ENCODE results near the gene DNAH2. TPM values are rescaled to one million over a fixed set of nuclear protein-coding genes. Genes with fewer than 3 reads are reported as not detected.
A peak's percentile ranks its signal among the peaks of the same experiment; 100 is the strongest.

The DNAH2 gene
- total and polyA plus RNA-seq, 2 of the 4 experiments (the other 2 are of a cell fraction) = under 0.01 to 0.02 TPM

DNA sequence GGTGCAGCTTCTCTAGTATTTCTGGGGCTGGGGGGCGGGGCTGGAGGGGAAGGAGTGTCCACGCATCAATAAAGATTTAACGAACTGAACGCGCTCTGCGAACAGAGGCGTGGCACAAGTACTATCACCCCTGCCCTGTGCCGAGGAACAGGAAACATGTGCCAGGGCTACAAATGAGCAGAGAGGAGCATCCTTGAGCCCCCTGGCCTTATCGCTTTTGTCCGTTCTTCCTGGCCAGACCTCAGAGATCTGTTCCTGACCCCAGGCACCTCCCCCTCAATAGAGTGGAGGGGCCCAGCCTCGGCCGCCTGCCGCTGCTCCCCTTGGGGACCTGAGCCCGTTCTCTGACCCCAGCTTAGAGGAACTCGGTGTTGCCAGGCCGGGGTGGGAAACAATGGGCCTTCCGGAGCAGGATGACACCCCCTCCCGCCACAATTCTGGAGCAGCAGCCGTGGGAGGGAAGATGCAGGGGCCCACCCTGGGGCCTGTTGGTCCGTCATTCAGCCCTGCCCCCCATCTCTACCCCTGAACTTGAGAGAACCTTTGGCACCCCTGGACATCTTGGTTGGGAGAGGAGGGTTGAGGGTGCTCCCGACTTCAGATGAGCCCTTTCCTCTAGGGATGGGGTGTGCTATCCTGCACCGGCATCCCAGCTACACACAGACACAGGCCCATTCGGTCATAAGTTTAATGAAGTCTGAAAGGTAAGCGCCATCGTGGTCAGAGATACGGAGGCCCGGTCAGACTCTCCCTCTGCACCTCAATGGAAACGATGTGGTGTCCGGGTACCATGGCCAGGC, 138.7 kb downstream of the DNAH2 start:
- peak overlapping the region; percentile 60 to 83; a peak in 2 of 4 replicates for H4K8ac ChIP-seq (ENCODE audit: low read depth in 2 of 2, low read length in 2 of 2)
- H3K23ac ChIP-seq (ENCODE audit: low read depth, low read length) = peak overlapping the region; percentile 80
- peak overlapping the region; percentile 73 for H2AFZ ChIP-seq (replicated peaks; ENCODE audit: low read length, poor library complexity)
- in situ Hi-C loops (cut with MboI; ENCODE audit: low sequenced_read_pairs) (no loop called here), intact Hi-C loops (cut with micrococcal nuclease) (loop anchor here (2.0 kb wide), 1 partner anchor 13 kb away; no protein-coding TSS in a partner anchor), dilution Hi-C loops (cut with HindIII; ENCODE audit: low sequenced_read_pairs, unreplicated experiment) (no loop called here)
- H2AK5ac ChIP-seq (ENCODE audit: low read depth, low read length) = peak overlapping the region; percentile 27; the same call in 1 of the 2 replicates
- no peak overlapping the region for H3K18ac ChIP-seq (ENCODE audit: low read depth, low read length)
- peak overlapping the region; percentile 53 for H3K9ac ChIP-seq (ENCODE audit: low read depth, low read length)
- H3K4me3 ChIP-seq (ENCODE audit: insufficient read depth, low read depth, low read length) = peak overlapping the region; percentile 59
- peak overlapping the region; percentile 53 for H3K14ac ChIP-seq (replicated peaks; ENCODE audit: low read depth, low read length)
- WGBS, 2 experiments (ENCODE audit: extremely low coverage in 2 of 2, insufficient read length in 1 of 2) = 18% methylated on average over 14 of the region's 29 CpGs; no CpG with 5 or more reads in 1 of the 2 experiments
- DNase-seq (no peak), ATAC-seq (ENCODE audit: low read depth) (no peak)
- peaks cover 27% of the 10 kb centered on the region for H3K36me3 ChIP-seq (ENCODE audit: control insufficient read depth, insufficient read depth, low read length)
- peak overlapping the region; percentile 76 for H3K4me2 ChIP-seq (ENCODE audit: low read depth, low read length)
- peak overlapping the region; percentile 48 for H3K56ac ChIP-seq (ENCODE audit: extremely low read depth, insufficient read depth, low read length)
- no peak overlapping the region for H2BK20ac ChIP-seq (ENCODE audit: low read depth, low read length)
- CTCF ChIA-PET = interaction anchor here (0.9 to 1.0 kb wide), 2 partner anchors 19 to 133 kb away, joined by 5 to 10 read pairs; no protein-coding TSS in a partner anchor
- H3K27me3 ChIP-seq (ENCODE audit: control insufficient read depth, insufficient read depth, low read length) = no peaks in the 10 kb centered on the region
- TF ChIP-seq ELK1 (IDR thresholded peaks at IDR 0.05; ENCODE audit: borderline replicate concordance, low read depth, low read length) = no peak
- TF ChIP-seq MAFK (IDR thresholded peaks at IDR 0.05; ENCODE audit: low read depth, low read length) = no peak
- TF ChIP-seq CHD1 (IDR thresholded peaks at IDR 0.05; ENCODE audit: low read depth, low read length) = no peak
- TF ChIP-seq MAZ (IDR thresholded peaks at IDR 0.05; ENCODE audit: borderline replicate concordance, low read depth, low read length) = 0 out of 2 replicates have a peak, but pooled peaks have one; percentile 11
- no peak for TF ChIP-seq CTCF (conservative IDR thresholded peaks at IDR 0.05; ENCODE audit: low read depth, low read length)
- H4K91ac ChIP-seq (ENCODE audit: insufficient read depth, low read depth, low read length) = peak overlapping the region; percentile 26
- peak overlapping the region; percentile 75 for H3K27ac ChIP-seq (ENCODE audit: insufficient read depth, low read length)
- POLR2A ChIA-PET (ENCODE audit: unreplicated experiment) = interaction anchor here (1.1 kb wide), 1 partner anchor 19 kb away, joined by 4 read pairs; no protein-coding TSS in a partner anchor
- H4K5ac ChIP-seq (ENCODE audit: low read depth, low read length) = no peak overlapping the region
- peak overlapping the region; percentile 45 for H2AK9ac ChIP-seq (replicated peaks; ENCODE audit: low read depth, low read length, poor library complexity)
- H2BK120ac ChIP-seq (ENCODE audit: low read depth, low read length) = no peak overlapping the region
- H2BK15ac ChIP-seq (ENCODE audit: low read depth, low read length) = no peak overlapping the region
- H3K79me1 ChIP-seq (ENCODE audit: low read depth in 1 of 2, low read length in 2 of 2) = peaks cover 23 to 50% of the 10 kb centered on the region in 2 experiments
- H2BK5ac ChIP-seq (ENCODE audit: low read depth, low read length, poor library complexity, severe bottlenecking) = peak overlapping the region; percentile 62
- no peaks in the 10 kb centered on the region for H3K9me3 ChIP-seq (ENCODE audit: control insufficient read depth, insufficient read depth, low read length)
- no peaks in the 10 kb centered on the region for H3K9me1 ChIP-seq (ENCODE audit: insufficient read depth, low read length)
- H3K4ac ChIP-seq (ENCODE audit: low read depth, low read length) = peak overlapping the region; percentile 10
- no TSS peak for BruUV-seq (replicated peaks)
- H4K20me1 ChIP-seq (ENCODE audit: insufficient read depth, low read length) = peaks cover 18% of the 10 kb centered on the region; the same call in 1 of the 2 replicates
- H3K4me1 ChIP-seq (ENCODE audit: control insufficient read depth, insufficient read depth, low read length) = peaks cover 22% of the 10 kb centered on the region
